Fibroblast of the aortic adventitia (primary cell): ENCODE measurements around the gene TMEM94. TPM values are rescaled to one million over a fixed set of nuclear protein-coding genes. Genes with fewer than 3 reads are reported as not detected.

ENCODE experiments used
- DNase-seq: peaks from one replicate; pipeline ENCODE4 v3.0.0-alpha.2; 2010; ENCODE audit warnings: low read depth
- H3K4me3 ChIP-seq: 2 replicates; pipeline ENCODE4 v1.5.1; 2011; ENCODE audit warnings: low read depth, mild to moderate bottlenecking, control low read depth, low read length, moderate library complexity
- CTCF ChIP-seq: IDR thresholded peaks from 2 replicates; pipeline ENCODE4 v1.5.1; 2011; ENCODE audit warnings: mild to moderate bottlenecking, low read length, control low read depth, inconsistent platforms; ENCODE audit not compliant: insufficient read depth
- total RNA-seq: library from RNA; depleted of rRNA; stranded (reverse); fragments of >200 nt; gene quantifications from 2 replicates; pipeline ENCODE4 v1.2.3, GENCODE V29; 2012; ENCODE audit warnings: low replicate concordance

The TMEM94 gene
- total RNA-seq, 1 donor = 29.7 TPM

- no peak for TF ChIP-seq CTCF
- no peak overlapping the region for H3K4me3 ChIP-seq
- DNase-seq = no peak
Observed at GRCh38 chr17:75486951-75487350, 30.5 kb downstream of the TMEM94 start.

- H3K4me3 ChIP-seq = no peak overlapping the region
- DNase-seq = no peak
- TF ChIP-seq CTCF = no peak
Observed at GRCh38 chr17:75487351-75488070, 31.1 kb downstream of the TMEM94 start.

GRCh38 chr17:75488693-75489510 lies 32.5 kb downstream of the TMEM94 start:
- no peak overlapping the region for H3K4me3 ChIP-seq
- no peak for DNase-seq
- TF ChIP-seq CTCF = no peak

GRCh38 chr17:75489511-75489955 lies 33.1 kb downstream of the TMEM94 start:
- no peak overlapping the region for H3K4me3 ChIP-seq
- DNase-seq = no peak
- TF ChIP-seq CTCF = no peak

- TF ChIP-seq CTCF = no peak
- DNase-seq = no peak
- H3K4me3 ChIP-seq = no peak overlapping the region
Observed at GRCh38 chr17:75490173-75490743, 33.8 kb downstream of the TMEM94 start.

GRCh38 chr17:75490953-75491649 lies 34.7 kb downstream of the TMEM94 start:
- H3K4me3 ChIP-seq = no peak overlapping the region
- TF ChIP-seq CTCF = no peak
- DNase-seq = no peak
